PC-3 (cell line): ENCODE results near the gene ADK. TPM values are rescaled to one million over a fixed set of nuclear protein-coding genes. Genes with fewer than 3 reads are reported as not detected.

Experiments
- ATAC-seq: fragments of 200-7000 bp; cut with Tn5 transposase; 2 replicates; pipeline ENCODE4 v1.9.1; 2020; ENCODE audit warnings: mild to moderate bottlenecking, moderate library complexity
- BruUV-seq: library from RNA; stranded (reverse); fragments of 400-500 nt; replicated peaks from 2 replicates; lab custom pipeline; 2021; lab: Mats Ljungman, UMichigan
- CTCF ChIA-PET: fragments of 300-600 bp; sonication (Branson Sonifier 250); formaldehyde crosslinking; loops from one replicate; lab custom pipeline; 2022; ENCODE audit warnings: antibody characterized with exemption; lab: Charles Lee
- POLR2A ChIA-PET: fragments of 300-600 bp; sonication (Branson Sonifier 250); formaldehyde crosslinking; loops from one replicate; lab custom pipeline; 2022; ENCODE audit warnings: antibody characterized with exemption; ENCODE audit not compliant: unreplicated experiment; lab: Charles Lee
- DNase-seq: peaks from one replicate; pipeline ENCODE4 v3.0.0-alpha.2; 2015
- H2AFZ ChIP-seq: fragments of 300-600 bp; sonication (generic); 2 replicates; pipeline ENCODE4 v1.6.0; 2016; ENCODE audit warnings: antibody characterized with exemption, low read length
- H3F3A ChIP-seq: fragments of 300-600 bp; sonication (generic); one replicate; pipeline ENCODE4 v1.6.0; 2017; ENCODE audit warnings: antibody characterized with exemption, low read length, control low read depth, mild to moderate bottlenecking; ENCODE audit not compliant: unreplicated experiment
- H3K27ac ChIP-seq: fragments of 300-600 bp; sonication (generic); 2 replicates; pipeline ENCODE4 v1.5.1; 2016; ENCODE audit warnings: mild to moderate bottlenecking, low read length
- H3K27me3 ChIP-seq: fragments of 300-600 bp; sonication (generic); 2 replicates; pipeline ENCODE4 v1.6.1; 2016; ENCODE audit warnings: low read length, mixed read lengths
- H3K36me3 ChIP-seq: fragments of 300-600 bp; sonication (generic); 2 replicates; pipeline ENCODE4 v1.6.1; 2016; ENCODE audit warnings: low read depth, mixed run types, low read length, mixed read lengths
- H3K4me1 ChIP-seq: fragments of 300-600 bp; sonication (generic); 2 replicates; pipeline ENCODE4 v1.5.1; 2016; ENCODE audit warnings: low read length; ENCODE audit not compliant: insufficient read depth
- H3K4me2 ChIP-seq: fragments of 300-600 bp; sonication (generic); 2 replicates; pipeline ENCODE4 v1.6.0; 2016; ENCODE audit warnings: low read length
- H3K4me3 ChIP-seq: fragments of 300-600 bp; sonication (generic); 2 replicates; pipeline ENCODE4 v1.5.1; 2016; ENCODE audit warnings: mild to moderate bottlenecking, low read length, mixed read lengths
- H3K79me2 ChIP-seq: fragments of 300-600 bp; sonication (generic); 2 replicates; pipeline ENCODE4 v1.6.1; 2017; ENCODE audit warnings: low read length, mixed read lengths
- H3K9ac ChIP-seq: fragments of 300-600 bp; sonication (generic); 2 replicates; pipeline ENCODE4 v1.6.0; 2016; ENCODE audit warnings: mild to moderate bottlenecking, low read length
- H3K9me2 ChIP-seq: fragments of 300-600 bp; sonication (generic); replicated peaks from 2 replicates; pipeline ENCODE4 v1.6.1; 2016; ENCODE audit warnings: mixed run types, low read length, mixed read lengths
- H3K9me3 ChIP-seq: fragments of 300-600 bp; sonication (generic); 2 replicates; pipeline ENCODE4 v1.6.1; 2016; ENCODE audit warnings: low read length, mixed read lengths
- H4K20me1 ChIP-seq: fragments of 300-600 bp; sonication (generic); 2 replicates; pipeline ENCODE4 v1.6.1; 2016; ENCODE audit warnings: low read length, mixed read lengths
- EZH2 ChIP-seq: fragments of 300-600 bp; sonication (generic); IDR thresholded peaks from one replicate; pipeline ENCODE4 v1.6.1; 2017; ENCODE audit warnings: antibody characterized with exemption, mild to moderate bottlenecking, low read length; ENCODE audit not compliant: unreplicated experiment
- EZH2phosphoT487 ChIP-seq: fragments of 300-600 bp; sonication (generic); IDR thresholded peaks from 2 replicates; pipeline ENCODE4 v1.6.1; 2018; ENCODE audit warnings: mild to moderate bottlenecking, antibody characterized with exemption, low read length, borderline replicate concordance
- intact Hi-C: fragments of 100-400 bp; cut with micrococcal nuclease; formaldehyde crosslinking; loops from 2 replicates; pipeline ENCODE4 v1.9.0; 2023
- total RNA-seq: library from RNA; depleted of rRNA; stranded (reverse); fragments of >200 nt; gene quantifications from 2 replicates; pipeline ENCODE4 v1.2.3, GENCODE V29; 2014
- TF ChIP-seq, protein P1 (sequence below): fragments of 300-600 bp; sonication (generic); conservative IDR thresholded peaks from 2 replicates; pipeline ENCODE4 v1.5.1; 2017; ENCODE audit warnings: antibody characterized with exemption, low read depth, mild to moderate bottlenecking, low read length

Gene ADK
- total RNA-seq, 1 experiment from 2014 or later, result 256 TPM

DNA sequence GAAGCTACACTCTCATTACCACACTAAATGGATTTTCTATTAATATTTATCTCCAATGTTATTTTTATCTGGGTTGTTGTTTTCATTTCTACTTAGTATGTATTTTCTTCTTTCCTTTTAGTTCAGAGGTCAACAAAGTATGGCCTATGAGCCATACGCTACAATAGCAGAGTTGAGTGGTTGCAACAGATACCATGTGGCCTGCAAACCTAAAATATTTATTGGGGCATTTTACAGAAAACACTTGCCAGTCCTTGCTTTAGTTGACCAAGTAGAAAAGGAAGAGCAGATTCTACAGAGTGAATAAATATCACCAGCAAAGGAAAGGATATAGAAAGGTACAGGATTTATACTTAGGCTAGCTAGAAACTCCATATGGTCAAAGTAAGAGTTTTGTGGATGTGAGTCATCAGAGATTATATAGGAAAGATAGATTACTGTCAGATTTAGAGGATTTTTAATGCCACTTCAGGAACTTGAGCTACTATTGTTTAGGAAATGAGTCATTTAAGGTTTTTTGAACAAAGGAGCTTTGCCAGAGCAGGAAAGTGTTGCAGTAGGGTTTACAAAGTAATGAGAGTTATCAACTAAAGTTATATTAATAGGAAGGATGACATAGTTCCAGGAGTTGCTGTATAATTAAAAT is 352.1 kb downstream of the ADK start:
- Histone ChIP-seq H3K27ac (peak overlapping the region; percentile 69), H3F3A (peaks cover 16% of the 10 kb centered on the region), H3K4me2 (peak overlapping the region; percentile 36), H3K9ac (peak overlapping the region; percentile 1; the same call in 1 of the 2 replicates), H3K4me3 (0 out of 2 replicates have a peak overlapping the region, but pooled peaks have one; percentile 1), H4K20me1 (peaks cover 13% of the 10 kb centered on the region; the same call in 1 of the 2 replicates), H3K36me3 (peaks cover 19% of the 10 kb centered on the region), H3K4me1 (peaks cover 44% of the 10 kb centered on the region), H2AFZ (no peak overlapping the region), H3K9me3 (no peaks in the 10 kb centered on the region), H3K9me2 (no peaks in the 10 kb centered on the region), H3K27me3 (no peaks in the 10 kb centered on the region), H3K79me2 (peaks cover 7% of the 10 kb centered on the region; the same call in 1 of the 2 replicates)
- peak; percentile 88 for ATAC-seq
- intact Hi-C loops, result loop anchor here (1.0 to 10.0 kb wide), 10 partner anchors 45 to 612 kb away; partner anchors contain the start of gene SAMD8
- ChIA-PET CTCF (interaction anchor here (0.9 kb wide), 1 partner anchor 59 kb away, joined by 3 read pairs; no protein-coding TSS in a partner anchor), POLR2A (interaction anchor here (0.6 to 0.7 kb wide), 5 partner anchors 96 to 609 kb away, joined by 3 to 4 read pairs (median 4); partner anchors contain the start of gene SAMD8)
- peak; percentile 100 for DNase-seq
- BruUV-seq, result TSS peak; percentile 29
- TF ChIP-seq EZH2phosphoT487 (no peak), EZH2 (no peak)
- TF ChIP-seq, protein P1, sequence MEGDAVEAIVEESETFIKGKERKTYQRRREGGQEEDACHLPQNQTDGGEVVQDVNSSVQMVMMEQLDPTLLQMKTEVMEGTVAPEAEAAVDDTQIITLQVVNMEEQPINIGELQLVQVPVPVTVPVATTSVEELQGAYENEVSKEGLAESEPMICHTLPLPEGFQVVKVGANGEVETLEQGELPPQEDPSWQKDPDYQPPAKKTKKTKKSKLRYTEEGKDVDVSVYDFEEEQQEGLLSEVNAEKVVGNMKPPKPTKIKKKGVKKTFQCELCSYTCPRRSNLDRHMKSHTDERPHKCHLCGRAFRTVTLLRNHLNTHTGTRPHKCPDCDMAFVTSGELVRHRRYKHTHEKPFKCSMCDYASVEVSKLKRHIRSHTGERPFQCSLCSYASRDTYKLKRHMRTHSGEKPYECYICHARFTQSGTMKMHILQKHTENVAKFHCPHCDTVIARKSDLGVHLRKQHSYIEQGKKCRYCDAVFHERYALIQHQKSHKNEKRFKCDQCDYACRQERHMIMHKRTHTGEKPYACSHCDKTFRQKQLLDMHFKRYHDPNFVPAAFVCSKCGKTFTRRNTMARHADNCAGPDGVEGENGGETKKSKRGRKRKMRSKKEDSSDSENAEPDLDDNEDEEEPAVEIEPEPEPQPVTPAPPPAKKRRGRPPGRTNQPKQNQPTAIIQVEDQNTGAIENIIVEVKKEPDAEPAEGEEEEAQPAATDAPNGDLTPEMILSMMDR, result no peak

DNA sequence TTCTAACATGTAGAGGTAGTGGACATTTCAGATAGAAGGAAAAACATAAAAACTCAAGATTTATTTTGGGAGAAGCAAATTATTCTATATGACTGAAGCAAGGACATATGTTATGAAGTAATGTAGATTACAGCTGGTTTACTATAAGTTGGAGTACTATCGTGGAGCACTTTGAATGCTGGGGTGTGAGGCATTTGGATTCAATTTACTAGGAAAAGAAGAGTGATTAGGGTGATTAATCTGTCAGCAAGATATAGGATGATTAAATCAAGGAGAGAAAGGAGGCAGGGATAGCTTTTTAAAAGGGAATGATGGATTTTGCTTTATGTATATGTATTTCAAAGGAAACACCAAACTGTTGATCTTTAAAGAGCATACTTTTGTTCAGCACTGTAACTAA is 356.9 kb downstream of the ADK start:
- Histone ChIP-seq H3K27me3 (no peaks in the 10 kb centered on the region), H3F3A (peaks cover 2% of the 10 kb centered on the region), H3K9ac (no peak overlapping the region), H3K9me2 (no peaks in the 10 kb centered on the region), H3K4me2 (no peak overlapping the region), H3K9me3 (peaks cover 14% of the 10 kb centered on the region), H3K79me2 (peaks cover 14% of the 10 kb centered on the region; the same call in 1 of the 2 replicates), H2AFZ (no peak overlapping the region), H3K4me1 (peaks cover 12% of the 10 kb centered on the region), H3K27ac (no peak overlapping the region), H3K36me3 (peaks cover 46% of the 10 kb centered on the region), H4K20me1 (peaks cover 9% of the 10 kb centered on the region; the same call in 1 of the 2 replicates), H3K4me3 (no peak overlapping the region)
- ATAC-seq (no peak), DNase-seq (no peak)
- ChIA-PET POLR2A (interaction anchor here (0.5 kb wide), 1 partner anchor 176 kb away, joined by 3 read pairs; no protein-coding TSS in a partner anchor), CTCF (no interaction called here)
- TF ChIP-seq EZH2phosphoT487 (no peak), EZH2 (no peak)
- TF ChIP-seq, protein P1, result no peak
- BruUV-seq, result no TSS peak
- intact Hi-C loops, result loop anchor here (2.0 to 10.0 kb wide), 2 partner anchors 91 to 607 kb away; partner anchors contain the start of gene SAMD8
